Type B pancreatic cell (in vitro differentiated cells): ENCODE measurements around the gene GNPTAB. TPM values are rescaled to one million over a fixed set of nuclear protein-coding genes. Genes with fewer than 3 reads are reported as not detected.

Source experiments
- DNase-seq: peaks from one replicate; pipeline ENCODE4 v3.0.0; 2021; ENCODE audit warnings: mixed read lengths; ENCODE audit not compliant: unreplicated experiment; ENCODE audit errors: extremely low spot score
- H3K27ac Mint-ChIP-seq: 2 replicates; pipeline ENCODE4 v1.8.0; 2021; ENCODE audit warnings: mild to moderate bottlenecking, mixed read lengths
- H3K27me3 Mint-ChIP-seq: 2 replicates; pipeline ENCODE4 v1.8.0; 2021; ENCODE audit warnings: mixed read lengths
- H3K36me3 Mint-ChIP-seq: 2 replicates; pipeline ENCODE4 v1.8.0; 2021; ENCODE audit warnings: mixed read lengths
- H3K4me1 Mint-ChIP-seq: one replicate; pipeline ENCODE4 v1.8.0; 2021; ENCODE audit warnings: mixed read lengths; ENCODE audit not compliant: unreplicated experiment
- H3K4me3 Mint-ChIP-seq: 2 replicates; pipeline ENCODE4 v1.8.0; 2021; ENCODE audit warnings: mild to moderate bottlenecking, mixed read lengths
- H3K9me3 Mint-ChIP-seq: 2 replicates; pipeline ENCODE4 v1.8.0; 2021; ENCODE audit warnings: mixed read lengths
- CTCF ChIP-seq: fragments of 200-600 bp; sonication (generic); conservative IDR thresholded peaks from 2 replicates; pipeline ENCODE4 v1.5.0; 2021; ENCODE audit warnings: antibody characterized with exemption, mild to moderate bottlenecking
- total RNA-seq: library from RNA; stranded (reverse); gene quantifications from 2 replicates; pipeline ENCODE4 v1.2.1, GENCODE V29; 2021; ENCODE audit warnings: low replicate concordance

GNPTAB gene
- total RNA-seq, 1 donor from 2014 or later = 29.4 TPM

- H3K27me3 Mint-ChIP-seq = no peaks in the 10 kb centered on the region
- H3K36me3 Mint-ChIP-seq = peaks cover 12% of the 10 kb centered on the region
- no peak overlapping the region for H3K27ac Mint-ChIP-seq
- no peaks in the 10 kb centered on the region for H3K9me3 Mint-ChIP-seq
- TF ChIP-seq CTCF = no peak
- H3K4me1 Mint-ChIP-seq = peaks cover 4% of the 10 kb centered on the region
- DNase-seq = no peak
- no peak overlapping the region for H3K4me3 Mint-ChIP-seq
Measured at GRCh38 chr12:101795013-101795412, 35.7 kb downstream of the GNPTAB start.

DNA sequence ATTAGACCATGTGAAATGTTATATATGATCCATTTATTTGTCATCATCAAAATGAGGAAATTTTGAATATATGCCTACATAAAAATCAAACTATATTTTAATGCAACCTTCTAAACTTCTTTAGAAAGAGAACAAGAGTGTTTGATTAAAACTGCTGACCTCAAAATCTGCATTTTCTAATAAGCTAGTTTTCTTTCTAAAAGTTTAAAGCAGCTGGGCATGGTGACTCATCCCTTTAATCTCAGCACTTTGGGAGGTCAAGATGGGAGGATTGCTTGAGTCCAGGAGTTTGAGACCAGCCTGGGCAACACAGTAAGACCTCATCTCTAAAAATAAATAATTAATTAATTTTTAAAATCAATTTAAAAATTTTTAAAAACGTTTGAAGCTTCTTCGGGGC, 36.2 kb downstream of the GNPTAB start:
- H3K4me1 Mint-ChIP-seq = peaks cover 4% of the 10 kb centered on the region
- no peaks in the 10 kb centered on the region for H3K27me3 Mint-ChIP-seq
- peaks cover 16% of the 10 kb centered on the region for H3K36me3 Mint-ChIP-seq
- H3K4me3 Mint-ChIP-seq = no peak overlapping the region
- H3K27ac Mint-ChIP-seq = no peak overlapping the region
- TF ChIP-seq CTCF = no peak
- no peak for DNase-seq
- H3K9me3 Mint-ChIP-seq = no peaks in the 10 kb centered on the region

DNA sequence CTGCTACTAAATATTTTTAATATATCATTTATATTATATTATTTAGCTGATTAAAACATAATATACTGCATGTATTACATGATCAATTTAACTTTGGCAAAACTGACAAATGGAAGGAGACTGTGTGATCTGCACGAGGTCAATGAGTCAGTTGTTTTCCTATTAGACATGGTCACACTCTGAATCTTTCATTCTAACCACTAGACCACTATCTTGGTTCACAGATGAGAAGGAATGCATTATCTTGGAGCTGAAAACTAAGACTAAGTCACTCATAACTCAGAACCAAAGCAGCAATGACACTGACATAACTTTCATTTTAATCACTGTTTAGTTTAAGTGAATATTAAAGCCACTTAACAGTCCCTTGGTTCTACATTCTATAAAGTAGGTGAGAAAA, 37.4 kb downstream of the GNPTAB start:
- Mint-ChIP-seq H3K36me3 (peaks cover 22% of the 10 kb centered on the region), H3K27me3 (no peaks in the 10 kb centered on the region), H3K4me3 (no peak overlapping the region), H3K9me3 (no peaks in the 10 kb centered on the region), H3K27ac (no peak overlapping the region), H3K4me1 (peaks cover 4% of the 10 kb centered on the region)
- no peak for TF ChIP-seq CTCF
- DNase-seq = no peak

DNA sequence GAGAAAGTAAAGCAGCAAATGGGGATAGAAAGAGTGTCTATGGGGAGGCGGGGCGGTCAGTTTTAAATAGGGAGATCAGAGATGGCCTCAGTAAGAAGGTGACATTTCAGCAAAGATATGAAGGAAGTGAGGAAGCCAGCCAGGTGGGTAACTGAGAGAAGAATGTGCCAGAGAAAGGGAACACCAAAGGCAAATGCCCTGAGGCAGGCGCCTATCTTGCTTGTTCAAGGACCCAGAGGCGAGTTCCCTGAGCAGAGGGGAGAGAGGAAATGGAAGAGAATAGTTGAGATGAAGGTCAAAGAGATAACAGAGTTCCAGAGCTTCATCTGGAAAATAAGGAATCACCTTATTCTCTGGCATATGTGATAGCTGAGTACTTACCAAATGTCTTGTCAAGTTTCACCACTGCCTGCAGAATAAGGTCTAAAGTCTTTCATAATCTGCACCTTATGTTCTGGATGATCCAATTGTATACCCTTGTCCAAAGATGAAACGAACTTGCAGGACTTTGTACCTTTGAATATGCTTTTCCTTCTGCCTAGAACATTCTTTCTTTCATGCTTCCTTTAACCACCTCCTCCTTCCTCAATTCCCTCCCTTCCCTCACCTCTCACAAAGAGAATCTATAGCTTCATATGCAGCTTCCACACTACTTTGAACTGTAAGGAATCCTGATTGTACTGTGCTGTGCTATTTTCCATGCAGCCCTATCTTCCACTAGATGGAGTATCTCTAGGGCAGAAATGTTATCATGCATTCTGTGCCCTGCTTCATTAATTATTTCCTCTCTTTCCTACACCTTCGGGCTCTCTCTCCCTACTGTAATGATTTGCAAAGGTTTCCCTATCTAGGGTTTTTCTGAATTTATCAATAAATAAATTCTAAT, 38.5 kb downstream of the GNPTAB start:
- DNase-seq = no peak
- H3K27me3 Mint-ChIP-seq = no peaks in the 10 kb centered on the region
- H3K27ac Mint-ChIP-seq = no peak overlapping the region
- H3K4me3 Mint-ChIP-seq = no peak overlapping the region
- TF ChIP-seq CTCF = no peak
- peaks cover 4% of the 10 kb centered on the region for H3K4me1 Mint-ChIP-seq
- H3K9me3 Mint-ChIP-seq = no peaks in the 10 kb centered on the region
- H3K36me3 Mint-ChIP-seq = peaks cover 22% of the 10 kb centered on the region

GRCh38 chr12:101789171-101789570, 41.6 kb downstream of the GNPTAB start:
- H3K4me3 Mint-ChIP-seq = no peak overlapping the region

More at GRCh38 chr12:101789171-101789570, 41.6 kb downstream of the GNPTAB start:
- peaks cover 30% of the 10 kb centered on the region for H3K36me3 Mint-ChIP-seq
- H3K4me1 Mint-ChIP-seq = peaks cover 4% of the 10 kb centered on the region
- no peak for TF ChIP-seq CTCF
- H3K9me3 Mint-ChIP-seq = no peaks in the 10 kb centered on the region
- no peak for DNase-seq
- H3K27ac Mint-ChIP-seq = no peak overlapping the region
- no peaks in the 10 kb centered on the region for H3K27me3 Mint-ChIP-seq
